PC-9 (cell line): ENCODE measurements around the gene NLRP1. TPM values are rescaled to one million over a fixed set of nuclear protein-coding genes. Genes with fewer than 3 reads are reported as not detected.

Experiments used
- BruUV-seq: library from RNA; stranded (reverse); fragments of 400-500 nt; replicated peaks from 2 replicates; lab custom pipeline; 2021; lab: Mats Ljungman, UMichigan
- CTCF ChIA-PET: fragments of 300-600 bp; sonication (Branson Sonifier 250); formaldehyde crosslinking; loops from one replicate; lab custom pipeline; 2022; ENCODE audit warnings: antibody characterized with exemption; lab: Charles Lee
- POLR2A ChIA-PET: fragments of 300-600 bp; sonication (Branson Sonifier 250); formaldehyde crosslinking; loops from one replicate; lab custom pipeline; 2022; ENCODE audit warnings: antibody characterized with exemption; ENCODE audit not compliant: unreplicated experiment; lab: Charles Lee
- DNase-seq, 2 experiments: peaks; one replicate each; pipeline versions ENCODE4 v3.0.0 to v3.0.0-alpha.2; 2015 to 2022; ENCODE audit warnings: mixed read lengths in 1 of 2
- H2AFZ ChIP-seq: fragments of 200-600 bp; sonication (generic); 2 replicates; pipeline ENCODE4 v1.8.1; 2017; ENCODE audit warnings: antibody characterized with exemption
- H3F3A ChIP-seq: fragments of 200-600 bp; sonication (generic); 2 replicates; pipeline ENCODE4 v1.8.1; 2017; ENCODE audit warnings: antibody characterized with exemption, mild to moderate bottlenecking, low read depth; ENCODE audit not compliant: insufficient read depth
- H3K27ac ChIP-seq: fragments of 200-600 bp; sonication (generic); 2 replicates; pipeline ENCODE4 v1.6.1; 2016; ENCODE audit warnings: mixed run types
- H3K27me3 ChIP-seq: fragments of 200-600 bp; sonication (generic); 2 replicates; pipeline ENCODE4 v1.6.1; 2016; ENCODE audit warnings: low read depth, mixed run types; ENCODE audit not compliant: insufficient read depth
- H3K36me3 ChIP-seq: fragments of 200-600 bp; sonication (generic); 2 replicates; pipeline ENCODE4 v1.6.1; 2016; ENCODE audit warnings: low read depth, mixed run types
- H3K4me1 ChIP-seq: fragments of 200-600 bp; sonication (generic); replicated peaks from 2 replicates; pipeline ENCODE4 v1.6.1; 2016; ENCODE audit warnings: mixed run types; ENCODE audit not compliant: insufficient read depth
- H3K4me2 ChIP-seq: fragments of 200-600 bp; sonication (generic); 2 replicates; pipeline ENCODE4 v1.6.1; 2017; ENCODE audit warnings: mixed run types
- H3K4me3 ChIP-seq: fragments of 200-600 bp; sonication (generic); 2 replicates; pipeline ENCODE4 v1.6.1; 2016; ENCODE audit warnings: mixed run types
- H3K79me2 ChIP-seq: fragments of 200-600 bp; sonication (generic); 2 replicates; pipeline ENCODE4 v1.6.1; 2017; ENCODE audit warnings: low read depth, mixed run types
- H3K9me2 ChIP-seq: fragments of 200-600 bp; sonication (generic); 2 replicates; pipeline ENCODE4 v1.8.1; 2017; ENCODE audit warnings: mild to moderate bottlenecking; ENCODE audit not compliant: insufficient read depth
- H3K9me3 ChIP-seq: fragments of 200-600 bp; sonication (generic); 2 replicates; pipeline ENCODE4 v1.8.1; 2016; ENCODE audit warnings: low read depth; ENCODE audit not compliant: insufficient read depth
- H4K20me1 ChIP-seq: fragments of 200-600 bp; sonication (generic); 2 replicates; pipeline ENCODE4 v1.8.1; 2017; ENCODE audit not compliant: insufficient read depth
- CTCF ChIP-seq: fragments of 200-600 bp; sonication (generic); conservative IDR thresholded peaks from 2 replicates; pipeline ENCODE4 v1.6.1; 2017; ENCODE audit warnings: mixed run types, antibody characterized with exemption, mild to moderate bottlenecking, moderate library complexity
- EZH2 ChIP-seq: fragments of 200-600 bp; sonication (generic); IDR thresholded peaks from 2 replicates; pipeline ENCODE4 v1.8.0; 2017; ENCODE audit warnings: antibody characterized with exemption, low read depth
- intact Hi-C: fragments of 100-400 bp; cut with micrococcal nuclease; formaldehyde crosslinking; loops from one replicate; pipeline ENCODE4 v1.10.0; 2022; ENCODE audit not compliant: unreplicated experiment
- total RNA-seq: library from RNA; stranded (reverse); gene quantifications from 2 replicates; pipeline ENCODE4 v1.2.3, GENCODE V29; 2021

The NLRP1 gene
- total RNA-seq, 1 experiment from 2014 or later, result 0.63 TPM

GRCh38 chr17:5535436-5535835, 48.9 kb downstream of the NLRP1 start:
- TF ChIP-seq CTCF, result no peak
- no peak for TF ChIP-seq EZH2
- no peak for DNase-seq
- Histone ChIP-seq H3K4me2 (no peak overlapping the region), H3K36me3 (no peaks in the 10 kb centered on the region), H3K9me2 (no peaks in the 10 kb centered on the region), H3F3A (no peaks in the 10 kb centered on the region), H3K27ac (no peak overlapping the region), H3K4me3 (no peak overlapping the region), H3K79me2 (no peaks in the 10 kb centered on the region), H2AFZ (no peak overlapping the region), H4K20me1 (no peaks in the 10 kb centered on the region), H3K27me3 (no peaks in the 10 kb centered on the region), H3K4me1 (no peaks in the 10 kb centered on the region), H3K9me3 (no peaks in the 10 kb centered on the region)
- CTCF ChIA-PET, result no interaction called here
- intact Hi-C loops, result no loop called here
- BruUV-seq, result no TSS peak
- POLR2A ChIA-PET, result no interaction called here

- intact Hi-C loops, result no loop called here
- ChIA-PET CTCF (no interaction called here), POLR2A (no interaction called here)
- Histone ChIP-seq H3K36me3 (no peaks in the 10 kb centered on the region), H3K27ac (no peak overlapping the region), H3K4me1 (no peaks in the 10 kb centered on the region), H3K27me3 (no peaks in the 10 kb centered on the region), H3K4me2 (no peak overlapping the region), H3K79me2 (no peaks in the 10 kb centered on the region), H3K9me3 (no peaks in the 10 kb centered on the region), H3F3A (no peaks in the 10 kb centered on the region), H2AFZ (no peak overlapping the region), H3K4me3 (no peak overlapping the region), H4K20me1 (no peaks in the 10 kb centered on the region), H3K9me2 (no peaks in the 10 kb centered on the region)
- TF ChIP-seq EZH2, result no peak
- no peak for TF ChIP-seq CTCF
- no TSS peak for BruUV-seq
- no peak for DNase-seq
Measured at GRCh38 chr17:5533486-5534315, 50.6 kb downstream of the NLRP1 start.

DNA sequence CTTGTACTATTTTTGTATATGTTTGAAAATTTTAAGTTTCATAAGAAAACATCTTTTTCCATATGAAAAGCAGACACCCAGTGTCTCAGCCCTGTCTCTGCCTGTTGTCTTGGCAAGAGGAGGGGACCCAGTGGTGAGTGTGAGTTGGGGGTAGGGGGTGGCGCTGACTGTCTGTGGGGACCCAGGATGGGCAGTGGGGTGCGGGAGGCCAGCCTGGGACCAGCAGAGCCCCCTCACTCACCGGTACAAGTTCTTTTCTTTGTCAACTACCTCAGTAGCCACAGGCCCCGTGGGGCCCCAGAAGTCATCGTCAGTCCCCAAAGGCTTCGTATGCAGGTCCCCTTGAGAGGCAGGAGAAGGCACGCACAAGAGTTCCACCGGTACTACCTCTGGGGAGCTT, 51.7 kb downstream of the NLRP1 start:
- Histone ChIP-seq H2AFZ (no peak overlapping the region), H3F3A (no peaks in the 10 kb centered on the region), H3K79me2 (no peaks in the 10 kb centered on the region), H3K9me2 (no peaks in the 10 kb centered on the region), H3K36me3 (no peaks in the 10 kb centered on the region), H3K4me3 (no peak overlapping the region), H3K4me2 (no peak overlapping the region), H3K27me3 (no peaks in the 10 kb centered on the region), H4K20me1 (no peaks in the 10 kb centered on the region), H3K27ac (no peak overlapping the region), H3K4me1 (no peaks in the 10 kb centered on the region), H3K9me3 (no peaks in the 10 kb centered on the region)
- DNase-seq, result no peak
- ChIA-PET CTCF (no interaction called here), POLR2A (no interaction called here)
- TF ChIP-seq EZH2, result no peak
- no peak for TF ChIP-seq CTCF
- no TSS peak for BruUV-seq
- intact Hi-C loops, result no loop called here
